GM21576 (cell line): ENCODE data around the gene KCTD3.

Experiments used
- ATAC-seq: cut with Tn5 transposase; IDR thresholded peaks from one replicate; pipeline ENCODE4 v1.9.1; 2021; ENCODE audit warnings: mild to moderate bottlenecking, moderate library complexity; ENCODE audit not compliant: unreplicated experiment

Gene KCTD3

GRCh38 chr1:215650446-215651149 lies 83.5 kb downstream of the KCTD3 start:
- no peak for ATAC-seq

GRCh38 chr1:215651867-215652266 lies 84.8 kb downstream of the KCTD3 start:
- no peak for ATAC-seq

GRCh38 chr1:215652371-215652770 lies 85.3 kb downstream of the KCTD3 start:
- no peak for ATAC-seq

GRCh38 chr1:215657047-215657446 lies 89.9 kb downstream of the KCTD3 start:
- ATAC-seq, result no peak

- no peak for ATAC-seq
Measured at GRCh38 chr1:215660259-215660658, 93.2 kb downstream of the KCTD3 start.

GRCh38 chr1:215661033-215661432 lies 93.9 kb downstream of the KCTD3 start:
- ATAC-seq, result no peak

GRCh38 chr1:215665215-215665614 lies 98.1 kb downstream of the KCTD3 start:
- ATAC-seq, result no peak

GRCh38 chr1:215667761-215668160 lies 100.7 kb downstream of the KCTD3 start:
- no peak for ATAC-seq

GRCh38 chr1:215669806-215670491 lies 102.8 kb downstream of the KCTD3 start:
- no peak for ATAC-seq
